Measurements from ENCODE around the gene MT4.
"Not testable (repeated sequence)": the region's sequence is repeated elsewhere in the genome, so short reads cannot be mapped to it uniquely, and the experiment has no call there.

MT4 gene

DNA sequence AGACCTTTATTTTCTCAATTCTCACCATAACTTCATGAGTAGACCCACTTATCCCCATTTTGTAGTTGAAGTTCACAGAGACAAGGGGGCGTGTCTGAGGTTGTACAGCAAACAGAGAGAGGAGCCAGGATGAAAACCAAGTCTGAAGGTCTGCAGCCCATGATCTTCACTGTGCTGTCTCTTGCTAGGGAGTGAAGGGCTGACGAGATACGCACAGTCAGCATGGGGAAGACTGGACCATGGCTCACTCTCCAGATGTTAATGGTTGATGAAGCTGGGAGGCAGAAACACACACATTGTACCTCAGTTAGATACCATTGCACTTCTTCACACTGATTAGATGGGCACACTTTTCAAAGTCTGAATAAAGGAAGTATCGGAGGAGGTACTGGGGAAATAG, 5.8 kb upstream of the MT4 start:
- no peak for DNase-seq

DNA sequence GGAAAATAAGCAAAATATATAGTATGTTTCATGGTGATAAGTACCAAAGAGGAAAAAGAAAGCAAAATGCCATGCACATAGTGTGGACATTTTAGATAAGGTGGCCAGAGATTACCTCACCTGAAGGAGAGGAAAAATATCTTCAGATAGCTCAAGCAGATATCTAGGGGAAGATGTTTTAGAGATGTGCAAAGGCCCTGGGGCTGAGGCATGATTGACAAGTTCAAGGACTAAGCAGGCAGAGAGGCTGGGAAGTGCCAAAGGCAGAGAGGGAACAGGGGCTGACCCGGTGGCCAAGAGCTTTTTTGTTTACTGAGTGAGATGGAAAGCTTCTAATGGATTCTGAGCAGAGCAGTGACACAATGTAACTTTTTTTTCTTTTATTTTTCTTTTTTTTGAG, 4.4 kb upstream of the MT4 start:
- no peak for DNase-seq

DNA sequence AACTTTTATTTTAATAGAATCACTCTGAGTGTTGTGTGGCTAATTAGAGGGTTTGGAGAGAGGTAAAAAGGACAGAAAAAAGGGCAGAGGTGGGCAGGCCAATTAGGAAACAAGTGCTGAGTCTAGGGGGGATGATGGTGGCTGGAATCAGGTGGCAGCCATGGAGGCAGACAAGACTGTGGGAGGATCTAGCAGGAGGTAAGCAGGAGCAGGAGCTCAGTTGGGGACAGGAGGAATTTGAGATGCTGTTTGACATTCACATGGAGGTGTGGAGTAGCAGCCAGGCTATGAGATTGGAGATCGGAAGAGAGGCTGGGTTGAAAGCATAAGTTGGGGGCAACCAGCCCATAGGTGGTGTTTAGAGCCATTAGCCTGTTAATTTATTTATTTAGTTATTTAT, 3.7 kb upstream of the MT4 start:
- no peak for DNase-seq

DNA sequence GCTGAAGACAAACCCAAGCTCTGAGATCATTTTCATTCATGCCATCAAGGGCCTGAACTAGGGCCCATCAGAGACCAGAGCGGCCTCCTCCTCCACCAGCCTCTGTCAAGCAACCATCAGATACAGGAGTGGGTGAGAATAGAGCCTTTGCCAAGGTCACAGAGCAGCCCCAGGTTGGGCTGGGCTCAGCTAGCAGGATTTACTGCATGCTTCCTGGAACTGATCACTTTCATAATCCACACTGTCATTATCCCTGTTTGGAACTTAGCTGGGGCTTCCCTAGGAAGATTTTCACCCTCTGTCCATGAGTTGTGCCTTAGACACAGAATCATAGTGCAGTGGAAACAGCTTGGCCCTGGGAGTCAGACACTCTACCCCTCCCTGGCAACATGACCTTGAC, 5.1 kb downstream of the MT4 start:
- no peak for DNase-seq

DNA sequence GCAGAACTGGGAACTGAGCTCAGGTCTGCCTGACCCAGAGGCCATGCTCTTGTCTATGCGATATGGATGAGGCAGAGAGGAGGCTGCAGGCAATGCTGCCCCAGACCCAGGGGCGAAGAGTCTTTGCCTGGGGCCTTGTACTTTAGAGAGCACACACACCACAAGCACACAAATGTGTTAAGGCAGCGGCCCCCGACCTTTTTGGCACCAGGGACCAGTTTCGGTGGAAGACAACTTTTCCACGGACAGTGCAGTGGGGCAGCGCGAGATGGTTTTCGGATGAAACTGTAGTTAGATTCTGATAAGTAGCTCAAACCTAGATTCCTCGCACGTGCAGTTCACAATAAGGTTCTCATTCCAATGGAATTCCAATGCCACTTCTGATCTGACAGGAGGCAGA, 6.7 kb downstream of the MT4 start:
- DNase-seq = no peak

DNA sequence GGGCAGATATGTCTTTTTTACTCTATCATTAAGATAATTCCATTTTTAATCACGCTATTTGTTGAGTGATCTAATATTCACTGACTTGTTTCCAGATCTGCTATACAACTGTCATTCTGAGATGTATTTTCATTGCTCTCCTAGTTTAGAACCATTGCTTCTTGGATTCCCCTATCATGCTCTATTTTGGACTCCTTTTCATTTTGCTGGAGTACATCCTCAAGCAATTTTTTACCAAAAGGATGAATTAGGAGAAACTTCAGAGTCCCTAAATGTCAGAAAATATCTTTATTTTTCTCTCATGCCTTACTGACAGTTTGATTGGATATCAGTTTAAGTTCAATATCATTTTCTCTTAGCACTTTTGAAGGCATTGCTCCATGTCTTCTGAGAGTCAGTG, 9.8 kb downstream of the MT4 start:
- DNase-seq = no peak

DNA sequence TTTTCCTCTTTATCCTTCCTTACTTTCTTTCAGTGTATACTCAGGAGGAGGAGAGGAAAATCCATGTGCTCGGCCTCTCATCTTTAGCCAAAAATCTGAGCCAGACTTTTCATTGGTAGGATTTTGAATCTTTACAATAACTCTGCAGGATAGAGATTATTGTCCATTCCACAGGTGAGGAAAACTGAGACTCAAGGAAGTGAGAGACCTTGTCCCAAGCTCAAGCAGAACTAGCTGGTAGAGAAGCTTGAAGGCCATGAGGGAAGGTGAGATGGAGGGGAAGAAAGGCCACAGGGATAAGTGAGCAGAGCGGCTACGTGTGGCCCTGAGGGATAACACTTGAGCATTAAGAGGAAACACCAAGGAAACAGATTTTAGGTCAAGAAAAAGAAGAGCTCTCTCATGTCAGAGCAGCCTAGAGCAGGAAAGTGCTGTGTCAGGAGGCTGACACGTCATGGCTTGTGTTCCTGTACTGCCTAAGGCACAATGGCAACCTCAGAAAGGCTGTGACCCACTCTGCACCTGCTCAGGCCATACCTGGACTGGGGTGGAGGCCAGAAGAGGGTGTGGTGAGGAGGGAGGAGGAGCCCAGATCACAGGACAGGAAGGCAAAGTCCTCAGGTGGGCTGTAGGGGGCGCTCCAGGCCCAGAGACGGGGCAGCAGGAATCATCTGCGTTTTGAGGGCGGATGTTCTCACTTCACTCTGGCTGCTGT, 11.9 kb downstream of the MT4 start:
- no peak for DNase-seq

DNA sequence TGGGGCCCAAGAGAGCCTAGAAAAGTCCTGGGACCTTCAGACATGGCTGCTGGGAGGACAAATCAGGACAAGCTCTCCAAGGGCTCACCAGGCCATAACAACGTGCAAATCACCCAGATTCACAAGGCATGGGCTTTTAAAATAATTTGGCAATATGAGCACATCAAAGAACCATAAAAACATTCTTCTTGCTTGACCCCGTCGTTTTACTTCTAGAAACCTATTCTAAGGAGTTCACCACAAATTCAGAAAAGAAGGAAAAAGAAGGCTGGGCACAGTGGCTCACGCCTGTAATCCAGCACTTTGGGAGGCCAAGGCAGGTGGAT, 12.4 kb downstream of the MT4 start:
- no peak for DNase-seq

DNA sequence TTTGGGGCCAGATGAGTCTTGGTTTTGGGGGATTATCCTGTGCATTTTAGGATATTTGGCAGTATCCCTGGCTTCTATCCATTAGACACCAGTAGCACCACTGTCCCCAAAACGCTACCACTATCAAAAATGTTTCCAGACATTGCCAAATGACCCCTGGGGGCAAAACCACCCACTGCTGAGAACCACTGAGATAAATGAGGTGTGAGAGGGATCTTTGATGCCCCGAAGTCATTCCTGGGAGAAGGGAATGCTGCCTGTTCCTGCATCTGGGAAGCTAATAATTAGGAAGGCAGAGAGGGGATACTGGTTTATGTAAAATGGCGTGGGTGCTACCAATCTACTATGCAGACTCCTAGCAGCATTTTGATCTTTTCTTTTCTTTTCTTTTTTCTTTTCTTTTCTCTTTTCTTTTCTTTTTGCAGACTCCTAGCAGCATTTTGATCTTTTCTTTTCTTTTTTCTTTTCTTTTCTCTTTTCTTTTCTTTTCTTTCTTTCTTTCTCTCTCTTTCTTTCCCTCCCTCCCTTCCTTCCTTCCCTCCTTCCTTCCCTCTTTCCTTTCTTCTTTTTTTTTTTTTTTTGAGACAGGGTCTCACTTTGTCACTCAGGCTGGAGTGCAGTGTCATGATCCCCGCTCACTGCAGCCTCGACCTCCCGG, 15.6 kb downstream of the MT4 start:
- DNase-seq = no peak

DNA sequence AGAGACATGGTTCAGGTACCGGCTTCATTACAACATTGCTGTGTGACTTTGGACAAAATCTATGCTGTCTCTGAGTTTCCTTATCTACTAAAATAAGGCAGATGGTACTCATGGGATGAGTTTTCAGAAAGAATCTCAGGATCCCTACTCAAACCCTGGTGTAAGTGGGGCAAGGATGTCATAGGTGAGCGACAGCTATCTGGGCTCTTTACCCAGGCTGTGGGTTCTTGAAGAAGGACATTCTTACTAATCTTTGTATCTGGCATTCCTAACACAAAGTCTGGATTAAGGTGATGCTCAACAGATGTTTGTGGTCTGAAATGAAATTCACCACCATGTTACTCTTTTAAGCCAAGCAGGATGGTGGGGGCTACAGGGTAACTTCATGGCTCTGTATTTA, 18.0 kb downstream of the MT4 start:
- DNase-seq = not testable (repeated sequence)

DNA sequence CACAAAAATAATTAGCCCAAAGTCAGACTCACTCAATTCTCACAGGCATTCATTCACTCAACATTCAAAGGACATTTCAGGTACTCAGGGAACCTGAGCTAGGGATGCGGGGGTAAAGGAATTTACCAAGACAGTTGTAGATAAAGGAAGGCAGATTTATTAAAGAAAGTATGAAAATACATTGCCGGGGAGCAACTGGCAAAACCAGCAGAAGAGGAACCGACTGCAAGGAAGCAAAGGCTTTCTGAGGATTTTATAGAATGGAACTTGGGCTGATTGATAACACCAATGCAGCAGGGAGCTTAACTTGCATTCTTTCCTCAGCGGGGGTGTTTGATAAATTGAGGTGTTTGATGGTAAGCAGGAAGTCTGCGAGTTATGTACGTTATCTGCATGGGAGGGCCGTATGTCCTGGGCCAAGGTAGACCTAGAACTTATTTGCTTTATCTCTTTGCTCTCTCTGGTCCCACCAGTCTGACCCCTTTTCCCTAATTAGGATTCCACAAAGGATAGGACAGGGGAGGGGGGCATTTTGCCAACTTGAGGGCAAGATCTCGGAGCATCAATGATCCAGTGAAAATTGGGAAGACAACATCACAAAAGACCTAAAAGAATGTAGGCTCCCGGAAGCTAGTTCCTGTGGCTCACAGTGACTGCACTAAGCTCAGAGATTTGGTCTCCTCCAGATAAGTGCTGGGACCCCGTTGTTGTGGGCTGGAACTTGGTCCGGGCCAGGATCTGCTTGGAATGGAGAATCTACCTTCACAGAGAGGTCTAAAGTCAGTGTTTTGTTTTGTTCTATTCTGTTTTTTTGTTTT, 18.7 kb downstream of the MT4 start:
- DNase-seq = no peak

DNA sequence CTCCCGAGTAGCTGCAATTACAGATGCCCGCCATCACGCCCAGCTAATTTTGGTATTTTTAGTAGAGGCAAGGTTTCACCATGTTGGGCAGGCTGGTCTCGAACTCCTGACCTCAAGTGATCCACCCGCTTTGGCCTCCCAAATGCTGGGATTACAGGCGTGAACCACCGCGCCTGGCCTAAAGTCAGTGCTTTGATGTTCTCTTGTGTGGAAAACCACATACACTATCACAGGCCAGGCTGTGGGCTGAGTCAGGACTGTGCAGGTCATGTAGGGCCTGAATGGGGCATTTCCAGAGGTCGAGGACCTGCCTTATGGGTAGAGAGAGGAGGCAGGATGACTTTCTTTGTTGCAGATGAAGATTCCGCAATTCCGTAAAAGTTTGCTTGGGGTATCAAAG, 19.4 kb downstream of the MT4 start:
- DNase-seq = no peak

DNA sequence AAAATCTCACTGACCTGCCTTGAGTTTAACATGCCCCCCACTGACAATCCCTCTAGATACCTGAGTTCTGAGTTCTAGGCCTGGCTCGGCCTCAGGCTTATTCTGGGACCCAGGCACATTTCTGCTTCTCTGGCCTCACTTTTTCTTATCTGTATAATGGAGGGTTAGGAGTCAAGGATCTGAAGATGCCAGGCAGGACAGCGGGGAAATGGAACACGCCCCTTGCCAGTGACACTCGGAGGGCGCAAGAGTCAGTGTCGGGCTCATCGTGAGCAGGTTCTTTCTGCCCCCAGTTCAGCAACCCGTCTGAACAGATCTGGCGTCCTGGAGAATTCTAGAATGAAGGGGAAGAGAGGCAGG, 23.9 kb downstream of the MT4 start:
- no peak for DNase-seq

DNA sequence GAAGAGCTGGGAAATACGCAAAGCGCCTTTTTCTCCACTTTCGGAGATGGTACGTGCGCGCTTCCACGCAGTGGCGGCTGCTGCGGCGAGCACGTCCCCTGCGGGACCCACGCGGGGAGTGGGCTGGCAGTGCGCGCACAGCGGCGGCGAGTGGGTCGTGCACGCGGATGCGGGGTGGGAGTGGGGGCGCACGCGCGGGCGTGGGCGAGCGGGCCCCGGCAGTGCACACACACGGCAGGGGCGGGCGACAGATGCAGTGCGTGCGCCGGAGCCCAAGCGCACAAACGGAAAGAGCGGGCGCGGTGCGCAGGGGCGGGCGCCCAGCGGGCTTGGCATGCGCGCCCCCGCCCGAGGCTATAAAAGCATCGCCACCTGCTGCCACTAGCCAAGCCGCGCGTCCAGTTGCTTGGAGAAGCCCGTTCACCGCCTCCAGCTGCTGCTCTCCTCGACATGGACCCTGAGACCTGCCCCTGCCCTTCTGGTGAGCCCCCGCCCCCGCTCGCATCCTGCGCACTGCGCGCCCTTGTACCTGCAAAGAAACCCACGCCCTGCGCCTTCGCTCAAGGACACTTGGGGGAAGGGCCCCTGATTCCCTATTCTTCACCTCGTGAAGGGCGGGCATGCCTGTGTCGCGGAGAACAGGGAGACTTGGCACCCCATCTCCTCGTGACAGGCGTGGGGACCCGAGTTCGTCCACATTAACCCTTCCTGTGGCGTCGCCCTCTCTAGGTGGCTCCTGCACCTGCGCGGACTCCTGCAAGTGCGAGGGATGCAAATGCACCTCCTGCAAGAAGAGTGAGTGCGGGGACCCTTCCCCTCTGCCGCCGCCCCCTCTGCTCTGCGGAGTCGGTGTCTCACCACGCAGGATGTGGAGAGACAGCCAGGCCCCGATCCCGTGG, 24.5 kb downstream of the MT4 start, which contains the start of gene MT3:
Gene MT3 (plus strand): TSS at position 388 of the 899 bp plus-strand sequence. CDS start 63 bp downstream, at position 451.
- peak; percentile 16 for DNase-seq

DNA sequence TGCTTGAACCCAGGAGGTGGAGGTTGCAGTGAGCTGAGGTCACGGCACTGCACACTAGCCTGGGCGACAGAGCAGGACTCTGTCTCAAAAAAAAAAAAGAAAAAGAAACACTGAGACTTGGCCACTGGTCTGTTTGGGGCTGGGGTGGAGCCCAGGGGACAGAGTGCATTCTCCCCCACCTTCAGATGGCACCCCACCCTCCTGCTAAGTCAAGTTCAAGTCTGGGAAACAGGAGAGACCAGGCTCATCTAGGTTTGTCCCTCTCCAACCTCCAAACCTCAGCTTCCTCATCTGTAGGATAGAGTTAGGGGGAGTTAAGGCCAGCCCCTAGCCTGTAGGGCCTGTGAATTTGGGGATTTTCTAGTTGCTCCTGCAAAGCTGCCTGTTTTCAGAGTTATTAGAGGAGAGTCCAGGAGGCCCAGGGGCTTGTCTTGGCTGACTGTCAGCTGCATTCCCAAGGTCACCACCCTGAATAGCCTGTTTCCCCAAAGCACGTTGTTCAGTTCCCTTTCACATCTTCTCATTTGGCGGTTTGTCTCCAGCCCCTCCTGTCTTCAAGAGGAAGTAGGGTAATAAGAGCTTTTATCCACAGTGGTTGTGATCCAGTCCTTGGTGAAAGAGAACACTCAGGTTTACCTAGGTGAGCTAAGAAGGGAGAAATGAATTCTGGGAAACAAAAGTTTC, 26.6 kb downstream of the MT4 start:
- no peak for DNase-seq

DNA sequence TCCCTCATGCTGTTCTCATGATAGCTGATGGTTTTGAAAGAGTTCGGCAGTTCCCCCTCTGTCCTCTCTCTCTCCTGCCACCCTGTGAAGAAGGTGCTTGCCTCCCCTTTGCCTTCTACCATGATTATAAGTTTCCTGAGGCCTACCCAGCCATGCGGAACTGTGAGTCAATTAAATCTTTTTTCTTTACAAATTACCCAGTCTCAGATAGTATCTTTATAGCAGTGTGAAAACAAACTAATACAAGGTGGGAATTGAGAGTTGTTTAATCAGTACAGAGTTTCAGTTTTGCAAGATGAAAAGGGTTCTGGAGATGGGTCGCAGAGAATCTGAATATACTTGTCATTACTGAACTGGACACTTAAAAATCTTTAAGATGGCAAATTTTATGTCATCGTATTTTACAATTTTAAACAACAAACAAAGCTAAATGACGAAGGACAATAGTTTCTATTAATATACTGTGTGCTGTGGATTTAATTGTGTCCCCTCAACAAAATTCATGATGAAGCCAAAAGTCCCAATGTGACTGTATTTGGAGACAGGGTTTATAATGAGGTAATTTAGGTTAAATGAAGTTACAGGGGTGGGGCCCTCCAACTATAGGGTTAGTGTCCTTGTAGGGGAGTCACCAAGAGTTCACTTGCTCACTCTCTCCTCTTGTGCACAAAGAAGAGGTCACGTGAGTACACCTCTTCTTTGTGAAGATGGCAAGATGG, 28.9 kb downstream of the MT4 start:
- no peak for DNase-seq

DNA sequence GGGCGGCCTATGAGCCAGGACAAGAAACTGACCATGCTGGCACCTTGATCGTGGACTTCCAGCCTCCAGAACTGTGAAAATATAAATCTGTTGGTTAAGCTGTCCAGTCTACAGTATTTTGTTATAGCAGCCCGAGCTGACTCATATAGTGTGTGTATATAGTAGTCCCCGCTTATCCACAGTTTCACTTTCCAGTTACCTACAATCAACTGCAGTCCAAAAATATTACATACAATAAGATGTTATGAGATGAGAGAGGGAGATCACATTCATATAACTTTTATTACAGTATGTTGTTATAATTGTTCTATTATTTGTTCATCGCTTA, 29.4 kb downstream of the MT4 start:
- no peak for DNase-seq

DNA sequence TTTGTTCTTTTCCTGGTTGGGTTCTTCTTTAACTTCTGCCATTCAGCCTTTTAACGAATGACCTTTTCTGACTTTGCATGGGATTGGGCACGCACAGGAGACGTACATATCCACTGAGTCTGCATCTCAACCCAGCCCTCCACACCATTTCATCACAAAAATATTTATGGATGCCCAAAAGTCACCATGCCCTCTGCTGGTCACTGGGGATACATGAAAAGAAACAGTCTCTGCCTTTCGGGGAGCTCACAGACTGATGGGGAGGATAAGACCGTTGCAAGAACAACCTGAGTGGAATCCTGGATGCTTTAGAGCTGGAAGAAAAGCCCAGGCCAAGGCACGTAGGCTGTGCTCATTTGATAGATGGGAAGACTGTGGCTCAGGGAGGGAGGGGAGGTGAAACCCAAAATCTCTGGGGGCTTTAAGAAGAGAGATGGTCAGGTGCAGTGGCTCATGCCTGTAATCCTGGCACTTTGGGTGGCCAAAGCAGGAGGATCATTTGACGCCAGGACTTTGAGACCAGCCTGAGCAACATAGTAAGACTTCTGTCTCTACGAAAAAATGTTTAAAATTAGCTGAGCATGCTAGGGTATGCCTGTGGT, 35.6 kb downstream of the MT4 start:
- DNase-seq = peak; percentile 25

DNA sequence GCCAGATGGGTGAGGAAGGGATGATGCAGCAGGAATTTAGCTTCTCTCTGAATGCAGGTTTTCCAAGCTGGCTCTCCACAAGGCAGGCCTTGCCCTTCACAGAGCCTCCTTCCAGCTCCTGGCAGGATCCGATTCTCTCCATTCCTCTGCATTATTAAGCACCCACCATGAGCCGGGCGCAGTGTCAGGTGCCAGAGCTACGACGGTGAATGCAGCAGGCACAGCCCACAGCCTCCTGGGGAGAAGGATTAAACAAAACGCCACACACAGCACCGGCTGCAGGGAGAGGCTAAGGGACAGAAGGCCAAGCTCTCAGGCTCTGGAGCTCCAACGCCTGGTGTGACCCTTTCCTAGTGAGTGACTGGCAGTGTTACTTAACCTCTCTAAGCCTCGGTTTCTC, 36.5 kb downstream of the MT4 start:
- no peak for DNase-seq

DNA sequence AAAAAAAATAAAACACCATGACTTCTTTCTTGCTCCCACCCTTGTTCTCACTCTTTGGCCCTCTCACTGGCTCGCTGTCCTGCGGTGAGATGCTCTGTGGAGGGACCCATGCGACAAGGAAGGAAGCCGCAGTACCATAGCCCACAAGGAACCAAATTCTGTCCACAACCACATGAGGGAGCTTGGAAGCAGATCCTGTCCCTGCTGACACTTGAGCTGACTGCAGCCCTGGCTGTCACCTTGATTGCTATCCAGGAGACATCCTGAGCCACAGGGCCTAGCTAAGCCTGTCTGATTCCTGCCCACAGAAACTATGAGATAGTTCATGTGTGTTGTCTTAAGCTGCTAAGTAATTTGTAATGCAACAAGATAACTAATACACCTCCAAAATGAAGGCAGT, 38.7 kb downstream of the MT4 start:
- peak; percentile 8 for DNase-seq

DNA sequence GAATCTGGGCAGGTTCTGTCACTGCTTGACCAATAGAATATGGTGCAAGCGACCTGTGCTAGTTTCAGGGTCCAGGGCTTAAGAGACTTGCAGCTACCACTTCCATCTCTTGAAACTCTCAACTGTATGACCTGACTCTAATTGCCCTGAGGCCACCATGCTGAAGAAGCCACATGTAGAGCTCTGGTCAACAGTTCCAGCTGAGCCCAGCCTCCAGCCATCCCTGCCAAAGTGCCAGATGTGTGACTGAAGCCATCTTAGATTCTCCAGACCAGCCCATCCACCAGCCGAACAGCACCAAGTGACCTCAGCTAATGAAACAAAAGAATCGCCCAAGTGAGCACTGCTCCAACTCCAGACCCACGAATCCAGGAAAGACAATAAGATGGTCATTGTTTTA, 40.1 kb downstream of the MT4 start:
- no peak for DNase-seq

DNA sequence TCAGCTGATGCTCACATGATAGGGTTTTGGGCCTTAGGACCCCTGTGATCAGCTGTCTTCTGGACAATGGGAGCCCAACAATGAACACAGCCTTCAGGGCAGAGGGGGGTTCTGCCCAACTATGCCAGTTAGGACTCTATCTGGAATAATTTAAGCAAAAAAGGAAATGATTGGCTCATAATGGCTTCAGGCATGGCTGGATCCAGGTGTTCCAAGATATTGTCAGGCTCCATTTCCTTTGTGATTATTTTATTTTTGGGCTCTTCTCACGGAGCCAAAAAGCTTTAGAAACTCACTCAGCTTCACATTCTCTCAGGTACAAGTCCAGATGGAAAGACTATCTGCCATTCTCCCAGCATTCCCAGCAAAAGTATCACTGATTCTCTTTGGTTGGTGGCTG, 40.6 kb downstream of the MT4 start:
- no peak for DNase-seq
